MG63 (cell line): Measurements from ENCODE around the gene NATD1. TPM values are rescaled to one million over a fixed set of nuclear protein-coding genes. Genes with fewer than 3 reads are reported as not detected.

Source experiments
- DNase-seq: peaks from one replicate; pipeline ENCODE4 v3.0.0-alpha.2; 2020
- H3K27me3 ChIP-seq: fragments of 250-450 bp; sonication (Bioruptor Pico); 2 replicates; pipeline ENCODE4 v1.5.1; 2020; ENCODE audit warnings: mild to moderate bottlenecking, moderate library complexity
- H3K36me3 ChIP-seq: fragments of 250-450 bp; sonication (Bioruptor Pico); 2 replicates; pipeline ENCODE4 v1.5.1; 2020; ENCODE audit warnings: mild to moderate bottlenecking, moderate library complexity
- H3K4me3 ChIP-seq: fragments of 250-450 bp; sonication (Bioruptor Pico); 2 replicates; pipeline ENCODE4 v1.5.1; 2020; ENCODE audit warnings: mild to moderate bottlenecking, moderate library complexity
- H3K9me3 ChIP-seq: fragments of 250-450 bp; sonication (Bioruptor Pico); 2 replicates; pipeline ENCODE4 v1.5.1; 2020; ENCODE audit warnings: mild to moderate bottlenecking, moderate library complexity
- total RNA-seq: library from RNA; depleted of rRNA; stranded (reverse); fragments of >200 nt; shearing (Covaris generic); gene quantifications from 2 replicates; pipeline ENCODE4 v1.2.3, GENCODE V29; 2014; ENCODE audit warnings: low replicate concordance

NATD1 gene
- total RNA-seq, 1 experiment from 2014 or later: 0.36 TPM

DNA sequence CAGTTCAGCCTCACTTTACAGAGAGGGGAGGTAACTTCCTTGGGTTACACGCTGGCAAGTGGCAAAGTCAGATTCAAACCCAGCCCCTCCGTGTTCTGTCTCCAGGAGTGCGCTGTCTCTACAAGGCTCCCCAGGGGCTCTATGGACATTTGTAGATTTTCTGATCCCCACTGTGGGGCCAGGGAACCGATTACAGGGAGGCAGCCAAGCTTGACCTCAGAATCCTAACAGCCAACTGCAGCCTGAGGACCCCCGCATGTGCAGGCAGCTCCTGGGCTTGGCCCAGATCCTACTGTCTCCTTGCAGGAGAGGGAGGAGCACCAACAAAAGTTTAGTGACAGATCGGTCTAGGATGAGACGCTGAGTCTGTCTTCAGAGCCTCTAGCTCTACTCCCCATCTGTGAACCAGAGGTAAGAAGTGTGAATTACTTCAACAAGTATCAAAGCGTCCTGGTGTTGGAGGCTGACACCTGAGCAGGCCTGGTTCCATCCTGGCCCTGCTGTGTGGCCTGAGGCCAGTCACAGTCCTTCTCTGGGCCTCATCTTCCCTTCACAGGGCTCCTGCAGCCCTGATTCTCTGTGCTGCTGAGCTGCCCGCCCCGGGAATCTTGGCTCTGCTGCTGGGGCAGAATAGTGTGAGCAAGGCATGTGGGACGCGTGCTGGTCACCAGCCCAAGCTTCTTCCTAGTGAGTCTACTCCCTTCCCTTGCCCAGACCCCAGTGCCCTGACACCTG is 9.2 kb upstream of the NATD1 start:
- no peak for DNase-seq
- Histone ChIP-seq H3K9me3 (no peaks in the 10 kb centered on the region), H3K27me3 (no peaks in the 10 kb centered on the region), H3K36me3 (no peaks in the 10 kb centered on the region), H3K4me3 (no peak overlapping the region)

GRCh38 chr17:21258593-21258992 is 5.4 kb upstream of the NATD1 start:
- no peaks in the 10 kb centered on the region for H3K9me3 ChIP-seq
- DNase-seq: no peak
- H3K36me3 ChIP-seq: no peaks in the 10 kb centered on the region
- H3K27me3 ChIP-seq: no peaks in the 10 kb centered on the region
- H3K4me3 ChIP-seq: no peak overlapping the region

DNA sequence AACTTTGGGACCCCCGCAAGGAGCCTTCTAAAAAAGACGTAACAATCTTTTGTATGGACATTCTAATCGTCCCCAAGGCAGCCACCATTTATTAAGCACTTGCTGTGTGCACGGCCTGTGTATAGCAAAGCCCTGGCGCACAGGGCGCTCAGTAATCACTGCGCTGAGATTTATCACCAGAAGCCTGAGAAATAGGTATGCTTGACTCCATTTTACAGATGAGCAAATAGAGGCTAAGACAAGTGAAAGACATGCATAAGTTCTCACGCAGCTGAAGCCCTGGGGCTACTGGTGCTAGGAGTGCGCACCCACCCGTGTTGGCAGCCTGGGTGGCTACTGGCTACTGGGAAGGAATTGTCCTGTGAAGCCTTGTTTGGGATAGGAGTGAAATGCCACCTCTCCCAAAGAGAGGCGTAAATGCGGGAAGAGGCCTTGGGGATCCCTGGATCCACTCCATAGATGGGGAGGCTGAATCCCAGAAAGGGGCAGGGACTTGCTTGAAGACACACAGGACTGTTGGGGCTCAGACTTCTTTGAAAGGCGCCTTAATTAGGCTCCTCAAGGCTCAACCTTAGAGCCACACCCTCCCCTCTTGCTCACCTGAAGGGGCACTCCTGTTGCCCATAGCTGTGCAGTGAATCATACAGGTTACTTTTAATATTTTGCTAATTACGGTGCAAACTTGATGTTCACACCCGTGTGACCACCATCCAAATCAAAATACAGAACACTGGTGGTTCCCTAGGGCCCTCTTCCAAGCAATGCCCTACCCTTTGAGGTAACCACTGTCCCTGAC is 634 bp upstream of the NATD1 start:
- Histone ChIP-seq H3K27me3 (no peaks in the 10 kb centered on the region), H3K4me3 (peak overlapping the region; percentile 39), H3K36me3 (no peaks in the 10 kb centered on the region), H3K9me3 (no peaks in the 10 kb centered on the region)
- no peak for DNase-seq

DNA sequence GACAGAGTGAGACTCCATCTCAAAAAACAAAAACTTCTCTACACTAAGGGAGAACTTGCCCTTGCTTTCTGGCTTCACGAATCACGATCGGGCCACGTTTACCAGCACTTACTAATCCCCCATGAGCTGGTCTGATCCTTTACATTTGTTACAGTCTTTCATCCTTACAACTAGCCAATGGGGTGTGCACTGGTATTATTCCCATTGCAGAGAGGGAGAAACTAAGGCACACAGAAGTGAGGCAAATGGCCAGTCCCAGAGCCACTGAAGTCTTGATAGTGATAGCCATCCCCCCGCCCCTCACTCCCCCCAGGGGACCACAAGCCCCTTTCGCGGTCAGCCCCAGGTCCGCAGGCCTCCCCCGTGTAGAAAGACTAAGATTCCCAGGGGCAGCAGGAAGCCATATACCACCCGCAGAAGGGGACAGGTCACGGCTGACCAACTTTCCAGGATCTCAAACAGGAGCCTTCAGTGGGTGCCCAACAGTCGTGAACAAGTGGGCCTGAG is 868 bp downstream of the NATD1 start:
- no peaks in the 10 kb centered on the region for H3K27me3 ChIP-seq
- no peak overlapping the region for H3K4me3 ChIP-seq
- no peaks in the 10 kb centered on the region for H3K9me3 ChIP-seq
- no peak for DNase-seq
- no peaks in the 10 kb centered on the region for H3K36me3 ChIP-seq

- Histone ChIP-seq H3K9me3 (no peaks in the 10 kb centered on the region), H3K36me3 (no peaks in the 10 kb centered on the region), H3K27me3 (no peaks in the 10 kb centered on the region), H3K4me3 (no peak overlapping the region)
- no peak for DNase-seq
Measured at GRCh38 chr17:21251337-21252010, 1.7 kb downstream of the NATD1 start.

DNA sequence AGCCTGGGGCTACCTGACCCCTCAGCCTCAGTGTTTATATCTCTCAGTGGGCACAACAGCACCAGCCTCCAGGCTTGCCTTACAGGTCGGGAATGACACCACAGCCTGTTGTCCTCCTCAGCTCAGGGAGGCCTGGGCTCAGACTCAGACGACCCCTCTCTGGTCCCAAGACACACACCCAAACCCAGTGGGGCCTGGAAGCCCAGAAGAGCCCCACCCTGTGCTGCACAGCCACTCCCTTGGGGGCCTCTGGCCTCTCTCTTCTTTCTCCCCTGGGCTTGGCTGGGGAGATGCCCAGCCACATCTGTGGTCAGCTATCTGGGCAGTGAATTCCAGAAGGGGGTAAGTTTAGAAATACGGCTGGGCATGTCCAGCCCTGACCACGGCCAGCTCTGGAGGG is 2.4 kb downstream of the NATD1 start:
- Histone ChIP-seq H3K27me3 (no peaks in the 10 kb centered on the region), H3K36me3 (no peaks in the 10 kb centered on the region), H3K9me3 (no peaks in the 10 kb centered on the region), H3K4me3 (no peak overlapping the region)
- no peak for DNase-seq

- H3K27me3 ChIP-seq: no peaks in the 10 kb centered on the region
- DNase-seq: no peak
- H3K36me3 ChIP-seq: no peaks in the 10 kb centered on the region
- H3K4me3 ChIP-seq: no peak overlapping the region
- H3K9me3 ChIP-seq: no peaks in the 10 kb centered on the region
Measured at GRCh38 chr17:21249920-21250703, 3.1 kb downstream of the NATD1 start.

DNA sequence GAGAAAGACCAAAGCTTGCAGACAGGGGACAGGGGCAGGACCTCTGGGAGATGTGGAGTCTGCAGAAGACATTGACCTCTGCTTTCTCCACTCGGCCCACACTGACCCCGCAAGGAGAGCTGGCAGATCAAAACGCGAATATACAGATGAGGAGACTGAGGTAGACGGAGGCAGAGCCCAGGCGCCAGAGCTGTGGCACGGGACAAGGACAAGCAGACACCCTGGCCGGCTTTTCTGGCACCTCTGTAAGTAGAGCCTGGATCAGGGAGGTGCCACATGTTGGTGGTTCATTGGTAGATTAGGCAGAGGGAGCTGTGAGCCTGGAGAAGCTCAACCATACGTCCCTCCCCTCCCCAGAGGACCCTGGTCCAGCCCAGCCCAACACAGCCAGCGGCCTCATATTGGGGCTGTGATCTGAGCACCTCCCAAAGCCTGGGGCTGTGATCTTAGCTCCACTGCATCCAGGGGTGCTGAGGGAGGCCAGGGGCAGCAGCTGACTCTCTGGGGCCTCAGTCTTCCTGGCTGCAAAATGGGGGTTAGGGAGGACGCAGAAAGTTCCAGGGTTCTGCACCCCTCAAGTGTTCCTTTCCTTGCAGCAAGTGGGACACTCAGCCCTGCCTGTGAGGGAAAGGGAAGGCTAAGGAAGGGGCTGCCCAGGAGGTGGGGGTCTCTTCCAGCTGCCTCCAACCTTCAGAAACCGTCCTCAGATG is 4.0 kb downstream of the NATD1 start:
- no peak for DNase-seq
- no peaks in the 10 kb centered on the region for H3K27me3 ChIP-seq
- no peaks in the 10 kb centered on the region for H3K9me3 ChIP-seq
- no peak overlapping the region for H3K4me3 ChIP-seq
- no peaks in the 10 kb centered on the region for H3K36me3 ChIP-seq

DNA sequence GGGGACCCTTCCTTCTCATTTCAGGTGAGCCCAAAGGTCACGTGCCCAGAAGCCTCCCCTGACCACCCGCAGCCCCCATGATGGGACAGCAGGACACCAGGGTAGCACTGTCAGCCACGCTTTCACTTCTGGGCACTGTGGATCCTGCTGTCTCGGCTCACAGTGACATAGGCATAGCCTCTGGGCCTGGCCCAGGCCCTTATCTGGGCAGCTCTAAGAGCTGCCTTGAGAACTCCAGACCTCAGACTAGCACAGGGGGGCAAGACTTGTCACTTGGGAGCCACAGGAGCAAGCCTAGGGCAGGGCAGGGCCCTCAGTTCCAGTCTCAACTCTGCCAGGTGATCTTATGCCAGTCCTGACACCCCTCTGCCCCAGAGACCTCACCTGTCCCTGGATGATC is 4.7 kb downstream of the NATD1 start:
- H3K36me3 ChIP-seq: no peaks in the 10 kb centered on the region
- H3K4me3 ChIP-seq: no peak overlapping the region
- H3K27me3 ChIP-seq: no peaks in the 10 kb centered on the region
- no peak for DNase-seq
- no peaks in the 10 kb centered on the region for H3K9me3 ChIP-seq

DNA sequence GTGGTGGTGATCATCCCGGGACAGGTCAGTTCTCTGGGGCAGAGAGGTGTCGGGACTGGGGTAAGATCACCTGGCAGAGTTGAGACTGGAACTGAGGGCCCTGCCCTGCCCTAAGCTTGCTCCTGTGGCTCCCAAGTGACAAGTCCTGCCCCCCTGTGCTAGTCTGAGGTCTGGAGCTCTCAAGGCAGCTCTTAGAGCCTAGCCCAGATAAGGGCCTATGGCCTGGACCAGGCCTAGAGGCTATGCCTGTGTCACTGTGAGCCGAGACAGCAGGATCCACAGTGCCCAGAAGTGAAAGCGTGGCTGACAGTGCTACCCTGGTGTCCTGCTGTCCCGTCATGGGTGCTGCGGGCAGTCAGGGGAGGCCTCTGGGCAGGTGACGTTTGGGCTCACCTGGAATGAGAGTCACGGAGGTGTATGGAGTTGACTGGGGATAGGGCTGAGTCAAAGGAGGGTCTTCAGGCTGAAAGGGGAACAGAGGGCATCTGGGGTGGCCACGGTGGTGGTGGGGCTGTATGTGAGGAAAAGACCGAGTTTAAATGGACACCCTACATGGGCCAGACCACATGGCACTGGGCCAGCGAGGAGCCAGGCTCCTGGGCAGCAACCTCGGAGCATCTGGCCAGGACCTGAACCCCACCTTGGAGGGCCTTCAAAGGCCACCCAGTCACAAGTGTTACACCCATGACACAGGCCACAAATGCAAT is 5.5 kb downstream of the NATD1 start:
- DNase-seq: no peak
- no peaks in the 10 kb centered on the region for H3K27me3 ChIP-seq
- H3K36me3 ChIP-seq: no peaks in the 10 kb centered on the region
- no peak overlapping the region for H3K4me3 ChIP-seq
- H3K9me3 ChIP-seq: no peaks in the 10 kb centered on the region

DNA sequence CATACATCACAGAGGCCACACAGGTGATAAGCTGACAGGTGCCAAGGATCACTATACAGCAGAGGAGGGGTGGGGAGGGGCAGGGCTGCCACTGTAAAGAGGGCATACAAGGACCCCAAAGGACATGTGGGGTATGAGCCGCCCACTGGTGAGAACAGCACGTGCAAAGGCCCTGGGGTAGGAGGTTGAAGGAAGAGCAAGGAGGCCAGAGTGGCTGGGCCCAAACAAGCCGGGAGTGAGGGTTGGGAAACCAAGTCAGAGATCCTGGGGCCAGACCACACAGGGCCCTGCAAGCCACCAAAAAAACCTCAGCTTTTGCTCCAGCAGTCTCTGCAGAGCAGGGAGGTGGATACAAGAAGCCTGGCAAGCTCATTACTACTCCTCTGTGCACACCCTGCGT is 6.5 kb downstream of the NATD1 start:
- DNase-seq: no peak
- Histone ChIP-seq H3K36me3 (no peaks in the 10 kb centered on the region), H3K4me3 (no peak overlapping the region), H3K9me3 (no peaks in the 10 kb centered on the region), H3K27me3 (no peaks in the 10 kb centered on the region)

DNA sequence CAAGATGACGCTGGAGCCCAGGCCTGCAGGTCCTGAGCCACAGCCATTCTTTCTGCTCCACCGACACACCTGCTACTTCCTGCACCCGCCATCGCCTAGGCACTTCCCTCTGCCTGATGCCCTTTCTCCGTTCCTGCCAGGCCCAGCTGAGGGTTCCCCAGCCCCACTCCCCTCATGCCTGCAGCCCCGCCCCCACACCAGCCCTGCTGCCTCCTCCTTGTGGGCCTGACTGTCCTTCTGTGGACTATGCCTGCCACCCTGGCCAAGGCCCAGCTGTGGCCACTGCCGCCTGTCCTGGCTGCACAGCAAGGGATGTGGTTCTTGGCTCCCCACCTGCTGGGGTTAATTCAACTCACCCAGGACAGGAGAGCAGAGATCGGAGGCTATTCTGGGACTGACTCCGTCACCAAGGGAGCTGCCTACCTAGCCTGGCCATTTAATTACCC is 7.5 kb downstream of the NATD1 start:
- H3K36me3 ChIP-seq: no peaks in the 10 kb centered on the region
- H3K9me3 ChIP-seq: no peaks in the 10 kb centered on the region
- DNase-seq: no peak
- H3K4me3 ChIP-seq: no peak overlapping the region
- H3K27me3 ChIP-seq: no peaks in the 10 kb centered on the region

GRCh38 chr17:21243516-21244303 is 9.5 kb downstream of the NATD1 start:
- Histone ChIP-seq H3K36me3 (no peaks in the 10 kb centered on the region), H3K9me3 (no peaks in the 10 kb centered on the region), H3K27me3 (no peaks in the 10 kb centered on the region), H3K4me3 (no peak overlapping the region)
- DNase-seq: no peak

- no peak for DNase-seq
- Histone ChIP-seq H3K27me3 (no peaks in the 10 kb centered on the region), H3K4me3 (no peak overlapping the region), H3K9me3 (no peaks in the 10 kb centered on the region), H3K36me3 (no peaks in the 10 kb centered on the region)
Measured at GRCh38 chr17:21242780-21243515, 10.3 kb downstream of the NATD1 start.
